Activated naive CD4-positive, alpha-beta T cell treated with anti-CD3 and anti-CD28 coated beads, Interleukin-2, amount 50 U/mL, for 16 hours (primary cell): ENCODE data around the gene LTBR.
"Not testable (repeated sequence)": the region's sequence is repeated elsewhere in the genome, so short reads cannot be mapped to it uniquely, and the experiment has no call there.

ENCODE experiments used
- DNase-seq: peaks from one replicate; pipeline ENCODE4 v3.0.0-alpha.2; 2020

LTBR gene

DNA sequence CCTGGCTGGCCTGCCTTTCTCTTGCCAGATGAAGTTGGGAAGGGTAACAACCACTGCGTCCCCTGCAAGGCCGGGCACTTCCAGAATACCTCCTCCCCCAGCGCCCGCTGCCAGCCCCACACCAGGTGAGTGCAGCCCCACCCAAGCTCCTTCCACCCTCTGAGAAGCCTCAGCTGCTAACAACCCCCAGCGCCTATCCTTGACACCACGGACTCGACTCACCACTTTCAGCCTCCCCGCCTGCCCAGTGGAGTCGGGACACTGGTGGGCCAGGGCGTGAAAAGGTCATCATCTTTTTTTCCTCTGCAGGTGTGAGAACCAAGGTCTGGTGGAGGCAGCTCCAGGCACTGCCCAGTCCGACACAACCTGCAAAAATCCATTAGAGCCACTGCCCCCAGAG lies 2.1 kb downstream of the LTBR start:
- DNase-seq: no peak

DNA sequence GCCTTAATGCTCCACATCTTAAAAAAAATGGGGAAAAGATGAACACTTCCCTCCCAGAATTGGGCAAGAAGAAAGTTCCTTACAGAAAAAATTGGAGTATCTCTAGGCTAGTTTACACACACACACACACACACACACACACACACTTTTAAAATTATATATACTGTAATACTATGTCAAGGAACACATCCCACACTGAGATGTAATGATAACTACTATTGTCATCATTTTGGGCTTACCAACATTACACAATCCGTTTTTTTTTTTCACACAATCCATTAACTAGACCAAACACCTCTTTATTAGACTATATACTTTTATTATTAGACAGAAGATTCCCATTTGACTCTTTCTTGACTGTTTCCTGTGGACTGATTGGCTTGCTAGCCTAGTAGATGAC lies 2.5 kb downstream of the LTBR start:
- DNase-seq: no peak

DNA sequence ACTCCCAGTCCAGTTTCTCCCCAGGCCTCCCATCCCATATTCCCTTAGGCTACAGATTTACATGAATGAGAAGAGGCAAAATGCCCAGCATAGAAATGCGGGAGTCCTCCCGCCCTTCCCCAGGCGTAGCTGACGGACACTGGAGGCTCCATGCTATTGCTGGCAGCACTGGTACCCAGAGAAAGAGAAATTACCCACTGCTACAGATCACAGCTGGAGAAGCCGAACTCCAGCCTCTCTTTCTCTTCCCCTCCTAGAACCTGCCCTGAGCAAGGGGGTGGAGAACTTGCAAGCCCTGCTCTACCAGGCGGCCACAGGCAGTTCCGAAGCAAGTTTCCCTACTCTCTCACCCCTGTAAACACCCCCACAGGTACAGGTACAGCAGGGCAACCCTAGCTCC lies 3.6 kb downstream of the LTBR start:
- DNase-seq: no peak

DNA sequence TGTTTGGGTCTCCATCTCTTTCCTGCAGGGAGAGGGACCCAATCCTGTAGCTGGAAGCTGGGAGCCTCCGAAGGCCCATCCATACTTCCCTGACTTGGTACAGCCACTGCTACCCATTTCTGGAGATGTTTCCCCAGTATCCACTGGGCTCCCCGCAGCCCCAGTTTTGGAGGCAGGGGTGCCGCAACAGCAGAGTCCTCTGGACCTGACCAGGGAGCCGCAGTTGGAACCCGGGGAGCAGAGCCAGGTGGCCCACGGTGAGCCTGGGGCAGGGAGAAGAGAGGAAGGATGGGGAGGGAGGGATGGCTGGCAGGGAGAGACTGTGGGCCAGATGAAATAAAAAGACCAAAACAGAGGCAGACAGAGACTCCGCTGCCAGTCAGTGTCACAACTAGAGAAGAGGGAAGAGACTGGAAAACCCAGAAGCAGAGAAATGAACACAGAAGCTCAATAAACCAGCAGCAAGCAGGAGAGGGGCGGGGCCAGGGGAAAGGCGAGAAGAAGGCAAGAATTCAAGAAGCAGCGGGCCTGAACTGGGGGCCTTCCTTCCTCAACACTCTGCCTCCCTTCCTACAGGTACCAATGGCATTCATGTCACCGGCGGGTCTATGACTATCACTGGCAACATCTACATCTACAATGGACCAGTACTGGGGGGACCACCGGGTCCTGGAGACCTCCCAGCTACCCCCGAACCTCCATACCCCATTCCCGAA lies 6.3 kb downstream of the LTBR start:
- no peak for DNase-seq

DNA sequence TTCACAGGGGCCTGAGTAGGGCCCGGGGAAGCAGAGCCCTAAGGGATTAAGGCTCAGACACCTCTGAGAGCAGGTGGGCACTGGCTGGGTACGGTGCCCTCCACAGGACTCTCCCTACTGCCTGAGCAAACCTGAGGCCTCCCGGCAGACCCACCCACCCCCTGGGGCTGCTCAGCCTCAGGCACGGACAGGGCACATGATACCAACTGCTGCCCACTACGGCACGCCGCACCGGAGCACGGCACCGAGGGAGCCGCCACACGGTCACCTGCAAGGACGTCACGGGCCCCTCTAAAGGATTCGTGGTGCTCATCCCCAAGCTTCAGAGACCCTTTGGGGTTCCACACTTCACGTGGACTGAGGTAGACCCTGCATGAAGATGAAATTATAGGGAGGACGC lies 7.1 kb downstream of the LTBR start:
- DNase-seq: no peak

DNA sequence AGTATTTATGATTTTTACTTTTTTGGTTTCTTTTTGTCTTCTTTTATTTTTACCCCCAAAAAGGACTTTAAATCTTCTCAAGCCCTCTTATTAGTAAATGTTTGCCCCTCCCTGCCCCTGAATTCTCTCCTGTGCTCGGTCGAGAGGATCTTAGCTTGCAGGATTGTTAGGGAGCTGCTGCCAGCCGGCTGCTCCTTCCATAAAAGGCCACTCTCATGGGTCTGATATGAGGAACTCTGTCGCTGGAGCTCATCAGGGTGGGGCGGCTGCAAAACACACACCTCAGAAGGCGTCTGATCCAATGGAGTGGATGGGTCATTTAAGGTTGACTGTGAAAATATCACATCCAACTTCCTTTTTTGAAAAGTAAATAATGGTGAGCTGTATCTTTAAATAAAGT lies 8.5 kb downstream of the LTBR start:
- no peak for DNase-seq

DNA sequence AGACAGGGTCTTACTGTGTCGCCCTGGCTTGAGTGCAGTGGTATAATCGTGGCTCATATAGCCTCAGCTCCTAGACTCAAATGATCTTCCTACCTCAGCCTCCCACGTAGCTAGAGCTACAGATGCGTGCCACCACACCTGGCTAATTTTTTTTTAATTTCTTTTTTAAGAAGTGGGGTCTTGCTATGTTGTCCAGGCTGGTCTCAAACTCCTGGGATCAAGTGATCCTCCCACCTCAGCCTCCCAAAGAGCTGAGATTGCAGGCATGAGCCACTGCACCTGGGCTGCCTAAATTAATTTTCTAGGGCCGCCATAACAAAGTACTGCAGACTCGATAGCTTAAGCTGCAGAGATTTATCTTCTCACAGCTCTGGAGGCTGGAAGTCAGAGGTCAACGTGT lies 9.1 kb downstream of the LTBR start:
- DNase-seq: no peak

DNA sequence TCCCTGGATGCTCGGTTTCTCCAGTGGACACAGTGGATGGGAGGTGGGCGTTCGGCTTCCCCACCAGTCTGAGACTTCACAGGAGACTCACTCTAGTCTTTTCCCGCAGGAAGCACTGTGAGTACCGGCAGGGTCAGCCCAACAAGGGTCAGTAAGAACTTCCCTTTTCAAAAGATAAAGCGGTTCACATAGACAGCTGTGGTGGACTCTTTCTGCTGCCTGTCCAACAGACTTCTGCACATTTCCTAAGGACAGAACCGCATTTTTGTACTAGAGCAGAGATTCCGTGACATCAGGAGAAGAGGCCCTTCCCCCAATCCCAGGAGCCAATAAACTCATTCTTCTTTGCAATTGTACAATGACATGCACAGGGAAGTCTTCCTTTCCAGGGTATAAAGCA lies 10.4 kb downstream of the LTBR start:
- DNase-seq: no peak

DNA sequence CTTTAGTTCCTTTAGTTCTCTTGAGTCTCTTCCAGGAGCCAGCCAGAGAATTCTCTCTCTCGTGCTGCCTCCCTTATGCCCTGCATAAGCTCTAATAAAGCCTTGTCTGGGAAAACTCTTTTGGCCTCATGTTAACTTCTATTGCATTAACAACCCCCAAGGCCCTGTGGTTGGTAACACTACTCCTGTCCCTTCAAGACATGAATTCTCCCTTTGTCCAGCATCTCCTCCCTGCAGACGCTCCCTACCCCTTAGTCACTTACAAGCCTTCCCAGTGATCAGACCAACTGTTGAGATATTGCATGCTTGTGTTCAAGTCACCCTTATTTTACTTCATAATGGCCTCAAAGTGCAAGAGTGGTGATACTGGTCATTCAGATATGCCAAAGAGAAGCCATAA lies 12.1 kb downstream of the LTBR start:
- no peak for DNase-seq

DNA sequence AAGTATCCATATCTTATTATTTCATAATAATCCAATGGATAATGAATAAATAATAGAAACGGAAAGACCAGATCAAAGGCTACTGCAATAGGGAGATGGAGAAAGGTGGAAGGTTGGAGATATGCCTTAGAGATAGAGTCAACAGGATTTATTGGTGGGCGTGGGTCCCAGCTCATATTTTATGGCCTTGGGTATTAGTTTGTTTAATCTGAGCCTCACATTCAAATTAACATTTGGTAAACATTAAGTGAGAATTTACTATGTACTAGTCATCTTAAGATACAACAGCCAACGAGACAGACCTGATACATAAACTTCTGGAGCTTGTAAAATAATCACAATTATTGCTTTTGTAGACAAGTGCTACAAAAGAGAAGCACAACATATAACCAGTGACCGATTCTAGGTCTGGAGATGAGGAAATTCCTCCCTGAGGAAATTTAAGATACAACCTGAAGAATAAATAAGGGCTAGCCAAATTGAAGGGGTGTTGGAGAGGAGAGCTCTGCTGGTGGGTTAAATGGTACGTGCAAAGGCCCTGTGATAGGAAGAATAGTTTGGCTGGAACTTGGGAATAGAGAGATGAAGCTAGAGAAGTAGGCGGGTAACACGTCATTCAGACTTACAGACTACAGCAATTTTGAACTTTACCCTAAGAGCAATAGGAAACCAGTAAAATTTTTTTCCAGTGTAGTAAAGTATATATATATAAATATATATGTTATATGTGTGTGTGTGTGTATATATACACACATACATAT lies 16.1 kb downstream of the LTBR start:
- DNase-seq: no peak

DNA sequence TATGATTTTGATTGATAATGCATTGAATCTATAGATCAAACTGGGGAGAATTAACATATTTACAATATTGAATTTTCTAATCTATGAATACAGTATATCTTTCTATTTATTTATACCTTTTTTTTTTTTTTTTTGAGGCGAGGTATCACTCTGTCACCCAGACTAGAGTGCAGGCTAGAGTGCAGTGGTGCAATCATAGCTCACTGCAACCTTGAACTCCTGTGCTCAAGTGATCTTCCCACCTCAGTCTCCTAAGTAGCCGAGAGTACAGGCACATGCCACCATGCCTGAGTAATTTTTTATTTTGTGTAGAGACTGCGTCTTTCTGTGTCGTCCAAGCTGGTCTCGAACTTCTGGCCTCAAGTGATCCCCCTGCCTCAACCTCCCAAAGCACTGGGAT lies 20.4 kb downstream of the LTBR start:
- no peak for DNase-seq

DNA sequence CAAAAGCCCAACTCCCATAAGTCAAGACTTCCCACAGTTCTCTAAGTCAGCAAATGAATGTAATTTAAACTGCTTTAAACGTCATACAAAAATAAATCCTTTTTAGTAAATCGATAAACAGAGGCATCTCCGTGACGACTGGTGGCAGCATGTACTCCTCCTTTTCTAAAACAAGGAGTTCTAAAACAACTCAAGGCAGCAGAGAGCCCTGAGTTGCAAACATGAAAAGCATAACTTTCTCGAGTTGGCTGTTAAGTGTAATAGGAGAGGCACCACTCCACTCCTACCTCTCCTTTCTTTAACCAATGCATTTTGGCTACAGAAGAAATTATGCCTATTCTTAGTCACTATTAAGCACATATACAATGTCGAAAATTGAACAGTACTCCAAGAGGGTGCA lies 22.0 kb downstream of the LTBR start:
- DNase-seq: no peak

DNA sequence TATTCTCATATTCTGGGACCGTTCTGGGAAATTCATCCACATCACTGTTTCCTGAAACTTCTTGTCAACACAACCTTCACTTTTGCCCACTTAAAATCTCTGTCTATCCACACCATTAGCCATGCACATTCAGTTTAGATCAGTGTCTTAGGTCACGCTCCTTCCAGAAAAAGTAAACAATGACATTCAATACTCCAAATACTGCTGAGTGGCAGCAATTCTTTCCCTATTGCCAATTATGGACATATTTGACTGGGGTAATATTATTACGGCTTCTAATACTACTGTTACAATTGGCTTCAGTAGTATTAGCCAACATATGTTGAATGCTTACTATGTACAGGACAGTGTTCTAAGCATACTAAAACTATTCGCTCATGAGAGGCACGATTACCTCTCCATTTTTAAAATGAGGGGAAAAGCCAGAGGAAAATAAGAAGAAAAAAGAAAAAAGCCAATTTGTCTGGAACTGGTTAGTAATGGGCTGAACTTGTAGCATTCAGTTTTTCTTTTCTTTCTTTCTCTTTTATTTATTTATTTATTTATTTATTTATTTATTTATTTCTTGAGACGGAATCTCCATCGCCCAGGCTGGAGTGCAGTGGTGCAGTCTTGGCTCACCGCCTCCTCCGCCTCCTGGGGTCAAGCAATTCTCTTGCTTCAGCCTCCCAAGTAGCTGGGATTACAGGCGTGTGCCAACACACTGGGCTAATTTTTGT lies 23.4 kb downstream of the LTBR start:
- DNase-seq: no peak

DNA sequence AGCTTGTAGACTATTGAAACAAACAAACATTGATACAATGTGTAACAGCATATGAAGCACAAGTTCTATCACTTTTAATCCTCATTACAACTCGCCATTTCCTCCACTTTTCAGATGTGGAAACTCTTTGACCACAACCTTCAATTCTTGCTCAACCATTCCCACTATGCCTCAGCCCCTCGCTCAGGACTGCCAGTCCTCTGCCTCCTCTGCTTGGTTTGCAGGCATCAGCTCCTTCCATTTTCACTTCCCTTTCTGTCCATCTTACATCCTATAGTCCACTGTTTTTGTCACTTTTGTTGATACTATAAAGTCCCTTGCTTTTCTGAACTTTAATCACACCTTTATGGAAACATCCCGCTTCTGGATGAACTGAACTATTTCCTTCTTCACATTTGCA lies 32.6 kb downstream of the LTBR start:
- DNase-seq: no peak

DNA sequence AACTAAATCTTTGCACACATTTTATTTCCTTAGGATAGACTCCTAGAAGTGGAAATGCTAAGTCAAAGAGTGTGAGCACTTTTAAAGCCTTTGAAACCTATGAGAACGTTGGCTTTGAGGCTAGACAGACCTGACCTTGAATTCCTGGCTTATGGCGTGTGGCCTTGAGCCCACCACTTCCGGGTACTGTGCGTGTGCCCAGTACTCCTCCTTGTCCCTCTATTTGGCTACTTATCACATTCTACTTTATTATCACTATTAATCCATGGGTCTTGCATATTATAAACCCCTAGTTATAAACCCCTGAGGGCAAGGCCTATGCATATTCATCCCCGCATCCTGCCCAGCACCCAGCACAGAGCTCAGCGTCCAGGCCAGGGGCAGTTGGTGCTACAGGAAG lies 34.8 kb downstream of the LTBR start:
- DNase-seq: no peak

DNA sequence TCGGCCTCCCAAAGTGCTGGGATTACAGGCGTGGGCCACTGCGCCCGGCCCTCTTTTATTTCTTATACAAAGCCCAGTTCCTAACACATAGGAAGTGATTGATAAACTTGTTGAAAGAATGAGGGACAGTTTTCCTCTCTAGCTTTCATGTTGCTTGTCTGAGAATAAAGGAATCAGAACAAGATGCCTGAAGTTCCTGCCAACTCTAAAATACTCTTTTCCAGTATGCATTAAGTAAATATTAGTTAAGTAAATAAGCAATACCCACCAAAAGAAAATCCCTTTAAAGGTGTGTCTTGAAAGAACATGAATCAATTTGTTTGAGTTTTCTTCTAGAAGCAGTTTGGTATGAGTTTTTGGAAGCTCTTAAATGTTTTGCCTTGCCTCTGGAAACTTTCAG lies 36.4 kb downstream of the LTBR start:
- DNase-seq: no peak

DNA sequence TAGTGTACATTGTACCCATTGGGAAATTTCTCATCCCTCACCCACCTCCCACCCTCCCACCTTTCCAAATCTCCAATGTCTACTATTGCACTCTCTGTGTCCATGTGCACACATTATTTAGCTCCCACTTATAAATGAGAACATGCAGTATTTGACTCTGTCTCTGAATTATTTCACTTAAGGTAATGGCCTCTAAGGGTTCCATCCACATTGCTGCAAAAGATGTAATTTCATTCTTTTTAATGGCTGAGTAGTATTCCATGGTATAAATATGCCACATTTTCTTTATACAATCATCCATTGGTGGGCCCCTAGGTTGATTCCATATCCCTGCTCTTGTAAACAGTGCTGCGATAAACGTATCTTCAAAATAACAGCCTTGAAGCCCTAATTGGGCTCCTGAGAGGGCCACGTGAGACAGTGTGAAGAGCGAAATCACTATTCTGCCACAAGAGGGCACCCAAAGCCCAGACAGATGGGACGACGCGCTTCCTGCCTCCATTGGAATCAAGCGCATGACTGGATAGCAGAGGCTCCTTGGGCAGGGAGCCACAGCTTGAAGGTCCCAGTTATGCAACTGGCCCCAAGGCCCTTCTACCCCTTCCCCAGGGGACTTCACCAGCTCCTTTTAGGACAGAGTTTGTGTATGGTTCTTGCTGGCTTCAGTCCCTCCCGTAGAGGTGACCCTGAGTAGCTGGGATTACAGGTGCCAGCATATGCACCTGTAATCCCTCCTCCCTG lies 39.5 kb downstream of the LTBR start:
- DNase-seq: peak; percentile 70

DNA sequence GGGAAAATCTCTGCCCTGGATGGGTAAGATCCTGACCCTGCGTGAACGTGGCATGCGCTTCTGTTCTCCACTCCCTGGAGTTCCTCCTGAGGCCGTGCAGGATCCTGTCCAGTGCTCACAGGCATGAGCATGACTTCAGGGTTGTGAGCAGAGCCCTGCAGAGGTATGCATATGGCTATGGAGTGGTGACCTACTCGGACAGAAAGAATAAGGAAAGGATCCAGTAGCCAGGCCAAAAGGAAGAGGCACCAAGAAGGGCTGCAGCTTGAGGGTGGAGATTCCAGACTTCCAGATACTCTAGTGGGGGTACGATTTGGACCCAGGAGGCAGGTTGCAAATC lies 40.0 kb downstream of the LTBR start:
- no peak for DNase-seq

DNA sequence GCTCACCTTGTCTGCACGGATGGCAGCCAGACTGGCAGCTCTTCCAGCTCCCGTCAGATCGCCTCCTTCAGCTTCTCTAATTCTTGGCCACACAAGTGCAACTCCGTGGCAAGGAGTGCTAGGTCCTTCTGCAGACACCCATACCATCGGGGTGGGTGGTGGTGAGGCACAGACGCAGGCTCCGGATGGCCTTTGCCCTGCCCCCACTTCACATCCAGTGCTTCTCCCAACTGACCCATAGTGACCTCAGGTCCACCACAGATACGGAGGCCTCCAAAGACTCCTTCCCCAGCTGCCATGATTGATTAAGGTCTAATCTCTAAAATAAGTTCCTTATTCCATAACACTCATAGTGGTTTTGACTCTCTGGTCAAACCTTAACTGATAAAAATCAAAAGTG lies 40.9 kb downstream of the LTBR start:
- DNase-seq: no peak

DNA sequence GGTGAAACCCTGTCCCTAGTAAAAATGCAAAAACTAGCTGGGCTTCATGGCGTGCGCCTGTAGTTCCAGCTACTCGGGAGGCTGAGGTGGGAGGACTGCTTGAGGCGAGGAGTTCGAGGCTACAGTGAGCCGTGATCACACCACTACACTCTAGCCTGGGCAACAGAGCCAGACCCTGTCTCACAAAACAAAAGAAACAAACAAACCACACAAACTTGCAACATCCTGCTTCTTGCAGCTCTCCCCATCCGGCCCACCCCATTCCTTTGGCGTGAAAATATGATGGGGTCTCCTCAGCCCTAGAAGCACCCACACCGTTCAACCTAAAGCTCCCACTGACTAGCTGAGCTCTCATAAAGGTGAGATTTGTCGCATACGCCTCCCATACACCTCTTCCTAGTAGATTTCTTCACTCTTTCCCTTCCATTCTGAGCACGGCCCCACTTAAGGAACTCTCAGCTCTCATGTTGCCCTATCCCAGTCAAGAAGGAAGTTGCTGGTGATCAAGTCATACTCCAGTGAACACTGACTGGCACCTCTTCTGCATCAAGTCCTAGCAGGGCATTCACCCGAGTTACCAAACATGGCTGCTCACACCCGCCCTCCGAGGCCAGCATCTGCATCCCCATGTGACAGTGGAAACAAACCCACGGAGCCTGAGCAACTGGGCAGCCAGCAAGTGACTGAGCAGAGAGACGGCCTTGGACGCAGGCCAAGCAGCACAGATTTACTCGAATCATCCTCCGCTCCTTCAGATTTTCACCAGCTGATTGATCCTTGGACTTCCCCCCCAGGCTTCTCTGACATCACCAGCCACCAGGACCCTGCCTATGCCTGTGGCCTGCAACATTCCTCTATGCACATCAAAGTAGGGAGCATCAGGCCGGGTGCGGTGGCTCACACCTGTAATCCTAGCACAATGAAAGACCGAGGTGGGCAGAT lies 41.9 kb downstream of the LTBR start:
- no peak for DNase-seq

DNA sequence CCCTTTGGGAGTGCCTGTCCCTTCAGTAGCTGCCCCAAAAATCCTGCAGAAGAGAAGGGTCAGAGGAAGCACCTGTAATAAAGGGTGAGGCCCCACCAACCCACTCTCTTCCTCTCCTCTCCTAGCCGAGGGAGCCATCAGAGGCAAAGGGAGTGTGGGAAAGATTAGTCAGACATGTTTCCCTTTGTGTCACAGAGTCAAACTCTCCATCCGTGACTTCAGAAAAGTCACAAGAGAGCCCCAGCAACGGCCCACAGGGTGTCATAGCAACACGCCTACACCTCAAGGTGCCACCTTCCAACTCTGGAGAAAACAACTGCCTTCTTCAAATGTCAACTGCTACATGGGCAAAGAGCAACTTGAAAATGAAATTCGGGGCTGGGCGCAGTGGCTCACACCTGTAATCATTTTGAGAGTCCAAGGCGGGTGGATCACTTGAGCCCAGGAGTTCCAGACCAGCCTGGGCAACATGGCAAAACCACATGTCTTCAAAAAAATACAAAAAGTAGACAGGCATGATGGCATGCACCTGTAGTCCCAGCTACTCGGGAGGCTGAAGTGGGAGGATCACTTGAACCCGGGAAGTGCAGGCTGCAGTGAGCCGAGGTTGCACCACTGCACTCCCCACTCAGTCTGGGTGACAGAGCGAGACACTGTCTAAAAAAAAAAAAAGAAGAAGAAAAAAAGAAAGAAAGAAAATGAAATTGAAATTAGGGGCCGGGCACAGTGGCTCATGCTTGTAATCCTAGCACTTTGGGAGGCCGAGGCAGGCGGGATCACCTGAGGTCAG lies 43.1 kb downstream of the LTBR start:
- peak; percentile 93 for DNase-seq

DNA sequence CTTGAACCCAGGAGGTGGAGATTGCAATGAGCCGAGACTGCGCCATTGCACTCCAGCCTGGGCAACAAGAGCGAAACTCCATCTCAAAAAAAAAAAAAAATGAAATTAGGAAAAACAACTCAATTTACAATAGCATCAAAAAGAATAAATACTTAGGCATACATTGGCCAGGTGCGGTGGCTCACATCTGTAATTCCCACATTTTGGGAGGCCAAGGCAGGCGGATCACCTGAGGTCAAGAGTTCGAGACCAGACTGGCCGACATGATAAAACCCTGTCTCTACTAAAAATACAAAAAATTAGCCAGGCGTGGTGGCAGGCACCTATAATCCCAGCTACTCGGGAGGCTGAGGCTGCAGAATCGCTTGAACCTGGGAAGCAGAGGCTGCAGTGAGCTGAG lies 43.8 kb downstream of the LTBR start:
- not testable (repeated sequence) for DNase-seq
